GM18873 (cell line): ENCODE measurements around the gene UBQLN4.
"Not testable (repeated sequence)": the region's sequence is repeated elsewhere in the genome, so short reads cannot be mapped to it uniquely, and the experiment has no call there.

Experiments used
- ATAC-seq: cut with Tn5 transposase; IDR thresholded peaks from one replicate; pipeline ENCODE4 v1.9.1; 2021; ENCODE audit warnings: mild to moderate bottlenecking, moderate library complexity, moderate number of reproducible peaks; ENCODE audit not compliant: unreplicated experiment, low FRiP score

Gene UBQLN4

GRCh38 chr1:156081180-156081916 is 27.8 kb upstream of the UBQLN4 start:
- ATAC-seq: no peak

GRCh38 chr1:156080863-156081179 is 27.2 kb upstream of the UBQLN4 start:
- no peak for ATAC-seq

GRCh38 chr1:156080241-156080862 is 26.8 kb upstream of the UBQLN4 start:
- no peak for ATAC-seq

- ATAC-seq: no peak
Observed at GRCh38 chr1:156079762-156080161, 26.2 kb upstream of the UBQLN4 start.

- no peak for ATAC-seq
Observed at GRCh38 chr1:156078728-156079127, 25.1 kb upstream of the UBQLN4 start.

GRCh38 chr1:156077430-156077760 is 23.8 kb upstream of the UBQLN4 start:
- ATAC-seq: no peak

- no peak for ATAC-seq
Observed at GRCh38 chr1:156076609-156077429, 23.2 kb upstream of the UBQLN4 start.

GRCh38 chr1:156075775-156076204 is 22.2 kb upstream of the UBQLN4 start:
- no peak for ATAC-seq

- no peak for ATAC-seq
Observed at GRCh38 chr1:156075162-156075561, 21.6 kb upstream of the UBQLN4 start.

GRCh38 chr1:156074661-156075060 is 21.1 kb upstream of the UBQLN4 start:
- no peak for ATAC-seq

GRCh38 chr1:156073740-156074139 is 20.1 kb upstream of the UBQLN4 start:
- no peak for ATAC-seq

GRCh38 chr1:156073110-156073687 is 19.6 kb upstream of the UBQLN4 start:
- ATAC-seq: no peak

- no peak for ATAC-seq
Observed at GRCh38 chr1:156072251-156072650, 18.7 kb upstream of the UBQLN4 start.

- ATAC-seq: not testable (repeated sequence)
Observed at GRCh38 chr1:156071332-156071816, 17.8 kb upstream of the UBQLN4 start.

GRCh38 chr1:156070548-156070947 is 16.9 kb upstream of the UBQLN4 start:
- ATAC-seq: no peak

- no peak for ATAC-seq
Observed at GRCh38 chr1:156069490-156070455, 16.2 kb upstream of the UBQLN4 start.

- ATAC-seq: no peak
Observed at GRCh38 chr1:156067262-156067661, 13.7 kb upstream of the UBQLN4 start.

GRCh38 chr1:156065871-156066270 is 12.3 kb upstream of the UBQLN4 start:
- ATAC-seq: no peak

- ATAC-seq: no peak
Observed at GRCh38 chr1:156065212-156065611, 11.6 kb upstream of the UBQLN4 start.

- ATAC-seq: no peak
Observed at GRCh38 chr1:156064615-156065014, 11.0 kb upstream of the UBQLN4 start.
